Stomach smooth muscle (tissue), 2 donors: ENCODE measurements around the gene CLPSL1.

Experiments
- H3K27ac ChIP-seq: one replicate; pipeline ENCODE4 v1.7.0; 2013; ENCODE audit warnings: mild to moderate bottlenecking, low read length, inconsistent platforms
- H3K27me3 ChIP-seq, 2 donors: one replicate each; pipeline ENCODE4 v1.7.0; 2013; ENCODE audit warnings: low read length in 2 of 2; ENCODE audit not compliant: insufficient read depth in 2 of 2, control insufficient read depth in 1 of 2
- H3K36me3 ChIP-seq, 2 donors: one replicate each; pipeline ENCODE4 v1.7.0; 2013; ENCODE audit warnings: low read length in 2 of 2; ENCODE audit not compliant: control insufficient read depth in 2 of 2, insufficient read depth in 2 of 2
- H3K4me1 ChIP-seq: one replicate; pipeline ENCODE4 v1.7.0; 2013; ENCODE audit warnings: low read length; ENCODE audit not compliant: control insufficient read depth, insufficient read depth
- H3K4me3 ChIP-seq, 2 donors: one replicate each; pipeline ENCODE4 v1.7.0; 2013; ENCODE audit warnings: low read length in 2 of 2
- H3K9ac ChIP-seq, 2 donors: one replicate each; pipeline ENCODE4 v1.7.0; 2013; ENCODE audit warnings: low read length in 2 of 2, mild to moderate bottlenecking in 1 of 2
- H3K9me3 ChIP-seq, 2 donors: one replicate each; pipeline ENCODE4 v1.7.0; 2013; ENCODE audit warnings: low read length in 2 of 2; ENCODE audit not compliant: control insufficient read depth in 2 of 2
- donor health status: healthy.
- donor health status: Pancreatic carcinoma.

CLPSL1 gene

DNA sequence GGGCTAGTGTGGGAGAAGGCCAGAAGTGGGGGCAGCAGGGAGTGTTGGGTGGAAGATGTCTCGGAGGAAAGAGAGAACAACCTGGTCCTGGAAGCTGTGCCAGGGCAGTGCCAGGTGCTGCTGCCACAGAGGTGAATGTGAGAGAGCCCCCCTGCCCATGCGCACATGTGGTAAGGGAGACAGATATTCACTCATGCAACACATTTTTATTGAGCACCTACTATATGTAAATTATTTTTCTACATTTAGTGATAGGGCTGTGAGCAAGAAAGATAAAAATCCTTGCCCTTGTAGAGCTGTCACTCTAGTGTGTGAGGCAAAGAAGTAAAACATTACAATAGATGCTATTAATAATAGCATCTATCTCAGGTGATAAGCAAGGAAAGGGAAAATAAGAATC is 471 bp downstream of the CLPSL1 start:
- Histone ChIP-seq H3K27me3 (peaks cover 8 to 18% of the 10 kb centered on the region in 2 donors), H3K4me3 (no peak overlapping the region), H3K36me3 (no peaks in the 10 kb centered on the region), H3K9ac (no peak overlapping the region), H3K9me3 (no peaks in the 10 kb centered on the region), H3K27ac (no peak overlapping the region), H3K4me1 (peaks cover 4% of the 10 kb centered on the region)

- no peak overlapping the region for H3K4me3 ChIP-seq
- H3K27ac ChIP-seq: no peak overlapping the region
- no peaks in the 10 kb centered on the region for H3K4me1 ChIP-seq
- no peaks in the 10 kb centered on the region for H3K9me3 ChIP-seq
- no peaks in the 10 kb centered on the region for H3K36me3 ChIP-seq
- H3K9ac ChIP-seq: no peak overlapping the region
- H3K27me3 ChIP-seq: peaks cover 12 to 28% of the 10 kb centered on the region in 2 donors
These were observed 1.6 kb downstream of the CLPSL1 start for GRCh38 chr6:35782424-35782823.

- Histone ChIP-seq H3K36me3 (no peaks in the 10 kb centered on the region), H3K9ac (no peak overlapping the region), H3K9me3 (no peaks in the 10 kb centered on the region), H3K27me3 (peaks cover 17 to 39% of the 10 kb centered on the region in 2 donors), H3K4me3 (no peak overlapping the region), H3K4me1 (no peaks in the 10 kb centered on the region), H3K27ac (no peak overlapping the region)
These were observed 3.4 kb downstream of the CLPSL1 start for GRCh38 chr6:35784200-35784599.

GRCh38 chr6:35786272-35786671 is 5.5 kb downstream of the CLPSL1 start:
- Histone ChIP-seq H3K4me1 (no peaks in the 10 kb centered on the region), H3K36me3 (no peaks in the 10 kb centered on the region), H3K4me3 (no peak overlapping the region), H3K27me3 (peaks cover 17 to 32% of the 10 kb centered on the region in 2 donors), H3K27ac (no peak overlapping the region), H3K9me3 (no peaks in the 10 kb centered on the region), H3K9ac (no peak overlapping the region)

DNA sequence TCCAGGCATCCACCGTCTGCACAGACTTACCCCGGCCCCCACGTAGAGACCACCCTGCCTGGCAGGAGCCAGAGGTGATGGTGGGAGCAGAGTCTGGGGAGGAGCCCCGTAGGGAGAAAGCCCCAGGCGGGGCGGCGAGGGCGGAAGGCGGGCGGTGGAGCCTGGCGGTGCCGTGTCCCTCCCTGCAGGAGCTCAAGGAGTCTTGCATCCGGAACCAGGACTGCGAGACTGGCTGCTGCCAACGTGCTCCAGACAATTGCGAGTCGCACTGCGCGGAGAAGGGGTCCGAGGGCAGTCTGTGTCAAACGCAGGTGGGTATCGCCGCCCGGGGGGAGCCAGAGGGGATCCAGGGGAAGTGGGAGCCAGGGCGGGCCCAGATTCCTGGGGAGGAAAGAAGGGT is 6.0 kb downstream of the CLPSL1 start:
- no peak overlapping the region for H3K27ac ChIP-seq
- H3K27me3 ChIP-seq: peaks cover 17 to 32% of the 10 kb centered on the region in 2 donors
- H3K4me3 ChIP-seq: no peak overlapping the region
- no peaks in the 10 kb centered on the region for H3K36me3 ChIP-seq
- no peak overlapping the region for H3K9ac ChIP-seq
- no peaks in the 10 kb centered on the region for H3K4me1 ChIP-seq
- H3K9me3 ChIP-seq: no peaks in the 10 kb centered on the region

DNA sequence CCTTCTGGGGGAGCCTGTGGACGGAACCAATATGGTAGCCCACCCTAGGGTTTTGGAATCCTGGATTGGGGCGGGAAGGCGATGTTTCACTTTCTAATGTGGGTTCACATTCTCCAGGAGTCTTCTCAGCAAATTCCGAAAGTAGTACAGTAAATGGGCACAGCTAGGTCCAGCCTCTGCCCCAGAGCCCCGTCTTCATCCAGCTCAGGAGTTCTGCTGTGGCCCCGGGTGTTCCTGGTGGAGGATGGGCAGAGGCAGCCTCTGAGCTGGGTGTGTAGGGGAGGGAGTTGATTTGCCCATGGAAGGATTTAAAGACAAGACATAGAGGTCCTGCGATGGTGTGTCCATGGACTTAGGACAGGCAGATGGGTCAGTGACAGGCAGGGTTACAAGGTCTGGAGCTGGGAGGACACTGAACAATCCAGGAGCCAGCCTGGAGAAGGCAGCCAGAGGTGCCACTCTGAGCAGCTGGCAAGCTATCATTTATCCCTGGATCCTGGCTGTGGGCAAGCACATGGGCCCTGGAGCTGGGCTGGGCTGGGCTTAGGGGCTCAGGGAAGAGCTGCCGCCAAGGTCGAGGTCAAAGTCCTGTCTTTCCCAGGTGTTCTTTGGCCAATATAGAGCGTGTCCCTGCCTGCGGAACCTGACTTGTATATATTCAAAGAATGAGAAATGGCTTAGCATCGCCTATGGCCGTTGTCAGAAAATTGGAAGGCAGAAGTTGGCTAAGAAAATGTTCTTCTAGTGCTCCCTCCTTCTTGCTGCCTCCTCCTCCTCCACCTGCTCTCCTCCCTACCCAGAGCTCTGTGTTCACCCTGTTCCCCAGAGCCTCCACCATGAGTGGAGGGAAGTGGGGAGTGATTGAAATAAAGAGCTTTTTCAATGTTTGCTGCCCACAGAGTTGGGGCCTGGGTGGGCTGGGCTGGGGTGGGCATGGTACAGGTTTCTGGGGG is 6.7 kb downstream of the CLPSL1 start:
- Histone ChIP-seq H3K9me3 (no peaks in the 10 kb centered on the region), H3K4me1 (no peaks in the 10 kb centered on the region), H3K27ac (no peak overlapping the region), H3K36me3 (no peaks in the 10 kb centered on the region), H3K4me3 (no peak overlapping the region), H3K9ac (no peak overlapping the region), H3K27me3 (peaks cover 17 to 34% of the 10 kb centered on the region in 2 donors)

GRCh38 chr6:35788423-35788982 is 7.7 kb downstream of the CLPSL1 start:
- Histone ChIP-seq H3K27me3 (peaks cover 17 to 42% of the 10 kb centered on the region in 2 donors), H3K9me3 (no peaks in the 10 kb centered on the region), H3K4me3 (no peak overlapping the region), H3K9ac (no peak overlapping the region), H3K4me1 (no peaks in the 10 kb centered on the region), H3K36me3 (no peaks in the 10 kb centered on the region), H3K27ac (no peak overlapping the region)

DNA sequence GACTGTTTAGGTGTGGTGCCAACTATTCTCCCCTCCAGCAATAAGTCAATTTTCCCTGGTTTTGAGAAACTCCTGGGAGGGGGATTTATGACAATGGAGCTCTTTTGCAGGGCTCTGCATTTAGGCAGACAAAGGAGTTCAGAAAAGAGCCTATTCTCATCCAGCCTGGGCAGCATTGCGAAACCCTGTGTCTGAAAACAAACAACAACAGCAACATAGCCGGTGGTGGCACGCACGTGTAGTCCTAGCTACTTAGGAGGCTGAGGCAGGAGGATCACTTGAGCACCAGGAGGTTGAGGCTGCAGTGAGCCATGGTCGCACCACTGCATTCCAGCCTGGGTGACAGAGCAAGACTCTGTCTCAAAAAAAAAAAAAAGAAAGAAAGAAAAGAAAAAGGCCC is 9.9 kb downstream of the CLPSL1 start:
- Histone ChIP-seq H3K27me3 (peaks cover 17 to 42% of the 10 kb centered on the region in 2 donors), H3K27ac (no peak overlapping the region), H3K36me3 (no peaks in the 10 kb centered on the region), H3K9me3 (no peaks in the 10 kb centered on the region), H3K9ac (no peak overlapping the region), H3K4me1 (no peaks in the 10 kb centered on the region), H3K4me3 (no peak overlapping the region)

- Histone ChIP-seq H3K9ac (no peak overlapping the region), H3K4me1 (no peaks in the 10 kb centered on the region), H3K27ac (no peak overlapping the region), H3K36me3 (no peaks in the 10 kb centered on the region), H3K4me3 (no peak overlapping the region), H3K27me3 (peaks cover 0 to 34% of the 10 kb centered on the region in 2 donors), H3K9me3 (no peaks in the 10 kb centered on the region)
These were observed 14.0 kb downstream of the CLPSL1 start for GRCh38 chr6:35794536-35795452.

- Histone ChIP-seq H3K27ac (no peak overlapping the region), H3K27me3 (peaks cover 0 to 33% of the 10 kb centered on the region in 2 donors), H3K9me3 (no peaks in the 10 kb centered on the region)
These were observed 14.7 kb downstream of the CLPSL1 start for GRCh38 chr6:35795453-35796071.

More at GRCh38 chr6:35795453-35796071, 14.7 kb downstream of the CLPSL1 start:
- Histone ChIP-seq H3K9ac (no peak overlapping the region), H3K4me1 (no peaks in the 10 kb centered on the region), H3K4me3 (no peak overlapping the region), H3K36me3 (no peaks in the 10 kb centered on the region)
